Measurements from ENCODE around the gene LHCGR.

Gene LHCGR

DNA sequence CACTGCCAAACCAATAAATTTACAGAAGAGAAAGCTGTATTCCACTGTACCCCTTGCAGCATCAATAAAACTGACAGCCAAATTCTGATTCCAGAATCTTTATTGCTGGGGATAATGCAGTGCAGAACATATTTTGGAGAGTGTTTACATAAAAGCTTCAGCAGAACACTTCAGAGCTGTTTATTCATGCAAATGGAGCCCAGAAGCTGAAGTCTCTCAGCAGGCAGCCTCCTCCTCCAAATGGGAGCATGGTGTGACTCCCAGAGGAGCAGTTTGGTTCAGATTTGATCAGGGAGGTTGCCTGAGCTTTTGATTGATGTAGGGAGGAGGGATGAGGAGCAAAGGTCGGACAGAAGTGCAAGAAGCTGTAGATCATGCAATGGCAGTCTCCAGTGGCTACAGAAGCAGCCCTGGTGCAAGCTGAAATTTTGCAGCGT, 22.4 kb downstream of the LHCGR start:
- H3F3A ChIP-seq (ENCODE audit: insufficient read depth), result no peaks in the 10 kb centered on the region
- H3K4me2 ChIP-seq (ENCODE audit: low read depth, low read length, poor library complexity, severe bottlenecking), result no peak overlapping the region
- TF ChIP-seq, protein P1, sequence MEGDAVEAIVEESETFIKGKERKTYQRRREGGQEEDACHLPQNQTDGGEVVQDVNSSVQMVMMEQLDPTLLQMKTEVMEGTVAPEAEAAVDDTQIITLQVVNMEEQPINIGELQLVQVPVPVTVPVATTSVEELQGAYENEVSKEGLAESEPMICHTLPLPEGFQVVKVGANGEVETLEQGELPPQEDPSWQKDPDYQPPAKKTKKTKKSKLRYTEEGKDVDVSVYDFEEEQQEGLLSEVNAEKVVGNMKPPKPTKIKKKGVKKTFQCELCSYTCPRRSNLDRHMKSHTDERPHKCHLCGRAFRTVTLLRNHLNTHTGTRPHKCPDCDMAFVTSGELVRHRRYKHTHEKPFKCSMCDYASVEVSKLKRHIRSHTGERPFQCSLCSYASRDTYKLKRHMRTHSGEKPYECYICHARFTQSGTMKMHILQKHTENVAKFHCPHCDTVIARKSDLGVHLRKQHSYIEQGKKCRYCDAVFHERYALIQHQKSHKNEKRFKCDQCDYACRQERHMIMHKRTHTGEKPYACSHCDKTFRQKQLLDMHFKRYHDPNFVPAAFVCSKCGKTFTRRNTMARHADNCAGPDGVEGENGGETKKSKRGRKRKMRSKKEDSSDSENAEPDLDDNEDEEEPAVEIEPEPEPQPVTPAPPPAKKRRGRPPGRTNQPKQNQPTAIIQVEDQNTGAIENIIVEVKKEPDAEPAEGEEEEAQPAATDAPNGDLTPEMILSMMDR (IDR thresholded peaks at IDR 0.05; ENCODE audit: insufficient read depth, low read length, poor library complexity, severe bottlenecking), result no peak
- no peak for TF ChIP-seq EZH2phosphoT487 (conservative IDR thresholded peaks at IDR 0.05; ENCODE audit: low read length)
- no peaks in the 10 kb centered on the region for H3K36me3 ChIP-seq (ENCODE audit: low read length)
- no peaks in the 10 kb centered on the region for H3K27me3 ChIP-seq (ENCODE audit: low read length)
- H2AFZ ChIP-seq (ENCODE audit: low read depth, low read length, severe bottlenecking), result no peak overlapping the region
- no peaks in the 10 kb centered on the region for H3K79me2 ChIP-seq (ENCODE audit: insufficient read depth, low read length)
- no peak overlapping the region for H3K27ac ChIP-seq (ENCODE audit: low read depth, low read length)
- no peak overlapping the region for H3K9ac ChIP-seq (ENCODE audit: low read length)
- H4K20me1 ChIP-seq (ENCODE audit: low read depth, low read length), result no peaks in the 10 kb centered on the region
- no peak overlapping the region for H3K4me3 ChIP-seq (ENCODE audit: insufficient read depth, low read length, poor library complexity, severe bottlenecking)
- no peaks in the 10 kb centered on the region for H3K9me3 ChIP-seq (ENCODE audit: insufficient read depth, low read length)
- no peaks in the 10 kb centered on the region for H3K9me2 ChIP-seq (replicated peaks; ENCODE audit: insufficient read depth, low read length)

GRCh38 chr2:48728840-48729239, 26.7 kb downstream of the LHCGR start:
- Histone ChIP-seq H3K9ac (ENCODE audit: low read length) (no peak overlapping the region), H3K4me2 (ENCODE audit: low read depth, low read length, poor library complexity, severe bottlenecking) (no peak overlapping the region), H3K4me3 (ENCODE audit: insufficient read depth, low read length, poor library complexity, severe bottlenecking) (no peak overlapping the region), H3K9me2 (replicated peaks; ENCODE audit: insufficient read depth, low read length) (no peaks in the 10 kb centered on the region), H3K79me2 (ENCODE audit: insufficient read depth, low read length) (no peaks in the 10 kb centered on the region), H3K27me3 (ENCODE audit: low read length) (no peaks in the 10 kb centered on the region), H3K36me3 (ENCODE audit: low read length) (no peaks in the 10 kb centered on the region), H4K20me1 (ENCODE audit: low read depth, low read length) (no peaks in the 10 kb centered on the region), H3K27ac (ENCODE audit: low read depth, low read length) (no peak overlapping the region), H3F3A (ENCODE audit: insufficient read depth) (no peaks in the 10 kb centered on the region), H2AFZ (ENCODE audit: low read depth, low read length, severe bottlenecking) (no peak overlapping the region), H3K9me3 (ENCODE audit: insufficient read depth, low read length) (no peaks in the 10 kb centered on the region)
- TF ChIP-seq, protein P1 (IDR thresholded peaks at IDR 0.05; ENCODE audit: insufficient read depth, low read length, poor library complexity, severe bottlenecking), result no peak
- TF ChIP-seq EZH2phosphoT487 (conservative IDR thresholded peaks at IDR 0.05; ENCODE audit: low read length), result no peak

- Histone ChIP-seq H3K9ac (ENCODE audit: low read length) (no peak overlapping the region), H3K36me3 (ENCODE audit: low read length) (no peaks in the 10 kb centered on the region), H3K9me3 (ENCODE audit: insufficient read depth, low read length) (no peaks in the 10 kb centered on the region), H3K27ac (ENCODE audit: low read depth, low read length) (no peak overlapping the region), H2AFZ (ENCODE audit: low read depth, low read length, severe bottlenecking) (no peak overlapping the region), H3F3A (ENCODE audit: insufficient read depth) (no peaks in the 10 kb centered on the region), H3K79me2 (ENCODE audit: insufficient read depth, low read length) (no peaks in the 10 kb centered on the region), H3K9me2 (replicated peaks; ENCODE audit: insufficient read depth, low read length) (no peaks in the 10 kb centered on the region), H3K4me2 (ENCODE audit: low read depth, low read length, poor library complexity, severe bottlenecking) (no peak overlapping the region), H3K27me3 (ENCODE audit: low read length) (no peaks in the 10 kb centered on the region), H3K4me3 (ENCODE audit: insufficient read depth, low read length, poor library complexity, severe bottlenecking) (no peak overlapping the region), H4K20me1 (ENCODE audit: low read depth, low read length) (no peaks in the 10 kb centered on the region)
- TF ChIP-seq, protein P1 (IDR thresholded peaks at IDR 0.05; ENCODE audit: insufficient read depth, low read length, poor library complexity, severe bottlenecking), result no peak
- TF ChIP-seq EZH2phosphoT487 (conservative IDR thresholded peaks at IDR 0.05; ENCODE audit: low read length), result no peak
These were observed 27.2 kb downstream of the LHCGR start for GRCh38 chr2:48728295-48728694.
